ENCODE measurements around the gene CPN2. TPM values are rescaled to one million over a fixed set of nuclear protein-coding genes. Genes with fewer than 3 reads are reported as not detected.

The CPN2 gene
- not detected for total RNA-seq

GRCh38 chr3:194351080-194351672 is at the start of gene CPN2:
Gene CPN2, minus strand, starts transcription at chr3:194351328. Its CDS starts 8,626 bp downstream, at chr3:194342702.
- POLR2A ChIA-PET = no interaction called here
- CTCF ChIA-PET = no interaction called here

GRCh38 chr3:194399874-194400411 is 48.8 kb upstream of the CPN2 start:
- POLR2A ChIA-PET = no interaction called here
- CTCF ChIA-PET = interaction anchor here (1.2 kb wide), 1 partner anchor 63 kb away, joined by 3 read pairs; no protein-coding TSS in a partner anchor

GRCh38 chr3:194399166-194399565 is 48.0 kb upstream of the CPN2 start, which contains the start of gene GP5:
Gene GP5, minus strand, starts transcription at chr3:194399266. Its CDS starts 984 bp downstream, at chr3:194398282.
- ChIA-PET POLR2A (no interaction called here), CTCF (interaction anchor here (1.0 to 1.2 kb wide), 2 partner anchors 56 to 62 kb away, joined by 3 to 4 read pairs; no protein-coding TSS in a partner anchor)

DNA sequence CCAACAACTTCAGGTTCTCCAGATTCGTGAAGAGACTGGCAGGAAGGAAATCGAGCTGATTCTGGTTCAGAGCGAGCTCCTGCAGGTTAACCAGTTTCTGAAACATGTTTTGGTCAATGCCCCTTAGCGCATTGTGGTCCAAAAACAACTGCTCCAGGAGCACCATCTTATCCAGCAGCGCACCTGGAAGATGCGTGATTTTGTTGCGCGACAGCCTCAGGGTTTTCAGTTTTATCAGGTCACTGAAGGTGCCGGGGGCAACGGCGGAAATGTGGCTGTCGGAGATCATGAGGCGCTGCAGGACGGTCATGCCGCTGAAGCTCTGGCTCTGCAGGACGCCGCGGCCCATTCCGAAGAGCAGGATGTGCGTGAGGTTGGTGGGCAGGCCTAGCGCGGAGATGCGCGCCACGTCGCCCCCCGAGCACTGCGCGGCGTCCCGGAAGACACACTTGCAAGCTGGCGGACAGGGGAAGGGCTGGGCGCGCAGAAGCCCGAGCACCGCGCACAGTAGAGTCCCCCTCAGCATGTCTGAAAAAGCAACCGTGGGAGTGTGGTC is 46.7 kb upstream of the CPN2 start:
- ChIA-PET POLR2A (interaction anchor here (0.6 kb wide), 1 partner anchor 75 kb away, joined by 5 read pairs; no protein-coding TSS in a partner anchor), CTCF (interaction anchor here (0.5 to 1.3 kb wide), 3 partner anchors 54 to 168 kb away, joined by 3 to 4 read pairs (median 3); no protein-coding TSS in a partner anchor)

GRCh38 chr3:194396859-194397756 is 46.0 kb upstream of the CPN2 start:
- POLR2A ChIA-PET = interaction anchor here (0.6 kb wide), 2 partner anchors 75 to 1039 kb away, joined by 3 to 5 read pairs; no protein-coding TSS in a partner anchor
- CTCF ChIA-PET = interaction anchor here (0.5 to 1.3 kb wide), 5 partner anchors 53 to 198 kb away, joined by 3 to 4 read pairs (median 3); no protein-coding TSS in a partner anchor

DNA sequence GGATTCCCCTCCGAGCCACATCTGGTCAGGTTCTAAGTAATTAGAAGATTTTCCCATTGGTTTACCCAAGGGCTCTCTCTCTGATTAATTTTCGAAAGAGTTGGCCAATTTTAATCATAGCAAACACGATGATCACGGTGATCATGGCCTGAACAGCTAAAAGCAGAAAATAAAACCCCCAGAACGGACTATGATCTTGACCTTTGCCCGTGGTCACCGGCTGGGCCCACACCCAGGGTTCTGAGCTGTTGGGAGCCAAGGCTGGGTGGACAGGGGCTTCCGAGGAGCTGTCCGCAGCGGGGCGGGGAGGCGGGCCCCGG is 45.4 kb upstream of the CPN2 start:
- POLR2A ChIA-PET = interaction anchor here (0.6 to 0.7 kb wide), 2 partner anchors 368 to 1040 kb away, joined by 3 to 5 read pairs; no protein-coding TSS in a partner anchor
- CTCF ChIA-PET = interaction anchor here (0.7 to 1.0 kb wide), 4 partner anchors 9 to 81 kb away, joined by 3 to 4 read pairs (median 3); no protein-coding TSS in a partner anchor

- ChIA-PET CTCF (interaction anchor here (0.7 to 1.6 kb wide), 7 partner anchors 9 to 81 kb away, joined by 3 to 6 read pairs (median 3); no protein-coding TSS in a partner anchor), POLR2A (interaction anchor here (0.6 to 0.7 kb wide), 2 partner anchors 368 to 1040 kb away, joined by 3 to 5 read pairs; no protein-coding TSS in a partner anchor)
Measured at GRCh38 chr3:194395778-194396538, 44.8 kb upstream of the CPN2 start.

DNA sequence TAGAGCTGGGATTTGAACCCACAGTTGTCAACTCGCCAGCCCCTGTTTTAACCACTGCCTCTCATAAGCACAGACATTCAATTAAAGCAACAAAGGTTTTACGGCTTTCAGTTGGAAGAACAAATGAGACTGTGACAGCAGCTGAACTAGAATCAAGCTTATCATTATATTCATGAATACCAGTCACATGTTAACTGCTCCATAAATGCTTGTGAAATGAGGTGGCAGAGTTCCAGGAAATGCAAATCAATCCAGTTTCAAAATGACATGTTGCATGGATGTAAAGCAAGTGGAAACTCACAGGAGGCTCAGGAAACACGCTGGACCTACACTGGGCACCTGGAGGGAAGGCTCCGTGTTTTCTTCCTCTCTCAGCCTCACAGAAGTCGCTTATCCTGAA is 44.1 kb upstream of the CPN2 start:
- ChIA-PET CTCF (interaction anchor here (1.1 to 1.6 kb wide), 3 partner anchors 12 to 62 kb away, joined by 3 to 6 read pairs (median 3); no protein-coding TSS in a partner anchor), POLR2A (no interaction called here)

DNA sequence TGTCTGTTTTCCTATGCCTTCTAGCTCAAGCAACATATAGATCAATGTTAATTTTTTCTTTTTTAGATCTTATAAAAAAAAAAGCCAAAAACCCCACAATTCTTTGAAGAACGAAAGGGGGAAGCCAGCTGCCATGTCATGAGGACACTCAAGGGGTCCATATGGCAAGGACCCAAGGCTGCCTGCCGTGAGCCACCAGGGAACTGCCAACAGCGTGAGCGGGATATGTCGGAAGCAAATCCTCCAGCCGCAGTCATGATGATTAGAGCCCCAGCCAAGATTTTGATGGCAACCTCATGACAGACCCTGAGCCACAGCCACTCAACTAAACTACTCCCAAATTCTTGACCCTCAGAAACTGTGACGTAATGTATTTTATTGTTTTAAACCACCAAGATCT is 41.4 kb upstream of the CPN2 start:
- POLR2A ChIA-PET = no interaction called here
- CTCF ChIA-PET = no interaction called here

DNA sequence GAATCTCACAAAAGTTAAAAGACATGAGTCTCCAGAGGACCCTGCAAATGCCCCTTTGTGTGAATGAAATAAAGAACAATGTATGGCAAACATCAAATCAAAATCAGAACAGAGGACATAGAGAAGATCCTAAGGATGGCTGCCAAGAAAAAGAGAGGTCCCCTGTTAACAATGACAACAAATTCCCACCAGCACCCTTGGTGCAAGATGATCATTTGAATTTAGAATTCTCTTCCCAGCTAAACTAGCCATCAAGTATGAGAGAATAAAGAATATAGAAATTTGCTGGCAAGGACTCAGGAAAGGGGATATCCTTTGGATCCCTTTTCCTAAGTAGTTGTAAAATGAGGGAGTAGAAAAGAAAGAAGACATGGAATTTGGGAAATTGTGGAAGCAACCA is 39.7 kb upstream of the CPN2 start:
- POLR2A ChIA-PET = no interaction called here
- CTCF ChIA-PET = interaction anchor here (0.8 kb wide), 1 partner anchor 49 kb away, joined by 3 read pairs; no protein-coding TSS in a partner anchor

- POLR2A ChIA-PET = no interaction called here
- CTCF ChIA-PET = interaction anchor here (1.0 to 1.2 kb wide), 2 partner anchors 46 to 580 kb away, joined by 4 read pairs; no protein-coding TSS in a partner anchor
Measured at GRCh38 chr3:194389269-194389668, 38.1 kb upstream of the CPN2 start.

DNA sequence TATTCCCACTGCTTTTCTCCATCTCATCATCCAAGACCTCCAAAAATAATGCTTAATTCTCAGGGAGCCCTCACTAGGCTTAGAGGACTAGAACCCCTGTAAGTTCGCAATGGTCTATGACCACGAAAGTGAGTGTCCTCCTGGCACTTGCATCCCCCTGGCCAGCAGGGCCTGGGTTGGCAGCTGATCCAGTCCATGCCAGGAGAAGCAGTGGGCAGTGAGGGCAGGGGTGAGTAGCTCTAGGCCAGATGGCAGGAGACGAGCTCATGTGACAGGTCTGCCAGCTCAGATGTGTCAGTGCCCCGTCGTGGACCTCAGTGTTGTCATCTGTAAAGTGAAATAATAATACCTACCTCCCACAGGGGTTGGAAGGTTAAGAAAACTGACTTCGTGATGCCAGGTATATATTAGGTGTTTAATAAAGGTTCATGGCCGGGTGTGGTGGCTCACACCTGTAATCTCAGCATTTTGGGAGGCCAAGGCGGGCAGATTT is 36.8 kb upstream of the CPN2 start:
- ChIA-PET CTCF (no interaction called here), POLR2A (no interaction called here)

DNA sequence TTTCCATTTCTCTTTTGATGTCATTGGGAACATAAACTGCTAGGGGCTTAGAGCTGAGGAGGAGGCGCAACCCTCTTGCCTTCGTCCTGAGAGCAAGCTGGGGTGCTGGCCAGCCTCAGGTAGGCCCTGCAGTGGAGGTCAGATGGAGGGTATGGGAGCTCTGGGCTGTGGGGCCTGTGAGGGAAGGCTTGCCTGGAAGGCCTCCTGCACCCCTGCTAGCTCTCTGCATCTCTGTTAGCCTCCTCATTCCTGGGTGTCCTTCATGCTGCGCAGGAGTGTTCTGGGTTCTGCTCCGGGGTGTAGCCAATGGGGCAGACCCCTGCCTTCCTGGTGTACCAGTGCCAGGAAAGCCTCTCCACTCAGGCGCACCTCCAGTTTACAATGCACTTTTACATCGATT is 36.1 kb upstream of the CPN2 start:
- POLR2A ChIA-PET = no interaction called here
- CTCF ChIA-PET = no interaction called here

DNA sequence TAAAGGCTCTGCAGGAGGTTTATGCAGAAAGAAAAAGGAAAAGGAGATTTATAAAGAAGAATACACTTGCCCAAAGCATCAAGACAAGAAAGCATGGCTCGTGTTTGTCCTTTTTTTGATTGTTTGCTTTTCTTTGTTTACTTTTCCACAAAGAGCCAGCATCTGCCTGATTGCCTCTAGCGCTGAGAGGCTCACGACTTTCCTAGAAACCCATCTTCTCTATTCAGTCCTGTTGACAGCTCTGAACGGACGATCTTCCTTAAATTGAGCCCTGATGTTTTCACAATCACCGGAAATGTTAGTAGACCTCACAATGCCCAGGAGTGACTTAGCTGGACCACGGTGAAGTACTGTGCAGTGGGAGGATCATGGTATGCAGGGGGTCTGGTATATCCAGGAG is 35.5 kb upstream of the CPN2 start:
- ChIA-PET CTCF (no interaction called here), POLR2A (no interaction called here)

DNA sequence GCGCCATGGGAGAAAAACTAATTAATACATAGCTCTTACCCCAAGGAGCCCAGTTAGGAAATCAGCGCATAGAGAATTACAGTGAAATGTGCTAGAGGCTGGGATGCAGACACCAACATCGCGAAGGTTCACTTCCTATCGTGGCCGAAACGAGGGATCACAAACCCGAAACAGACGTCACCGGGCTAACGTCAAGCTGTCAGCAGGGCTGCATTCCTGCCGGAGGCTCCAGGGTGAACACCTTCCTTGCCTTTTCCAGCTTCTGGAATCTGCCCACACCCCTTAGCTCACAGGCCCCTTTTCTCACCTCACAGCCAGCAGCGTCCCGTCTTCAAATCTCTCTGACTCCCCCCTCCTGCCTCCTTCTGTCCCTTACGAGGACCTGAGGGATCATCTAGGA is 34.9 kb upstream of the CPN2 start:
- ChIA-PET POLR2A (no interaction called here), CTCF (interaction anchor here (0.8 kb wide), 1 partner anchor 21 kb away, joined by 3 read pairs; no protein-coding TSS in a partner anchor)

DNA sequence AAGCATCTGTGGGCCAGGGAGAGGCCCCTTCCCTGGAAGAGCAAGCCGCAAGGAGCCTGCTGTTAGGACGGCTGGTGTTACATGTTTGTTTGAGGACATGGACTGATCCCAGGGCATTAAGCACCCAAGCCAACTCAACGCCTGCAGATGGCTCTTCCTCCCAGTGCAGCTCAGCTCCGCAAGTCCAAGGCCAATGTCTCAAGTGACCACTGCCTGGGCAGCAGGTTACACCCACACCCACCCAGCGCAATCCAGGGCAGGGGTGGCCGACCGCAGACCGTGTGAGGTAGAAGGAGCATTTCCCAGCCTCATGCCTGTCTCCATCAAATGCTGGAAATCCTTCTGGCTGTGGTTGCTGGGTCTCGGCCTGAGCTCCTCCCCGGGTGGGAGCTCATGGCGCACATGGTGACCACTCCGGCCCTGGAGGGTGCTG is 33.5 kb upstream of the CPN2 start:
- CTCF ChIA-PET = no interaction called here
- POLR2A ChIA-PET = no interaction called here

DNA sequence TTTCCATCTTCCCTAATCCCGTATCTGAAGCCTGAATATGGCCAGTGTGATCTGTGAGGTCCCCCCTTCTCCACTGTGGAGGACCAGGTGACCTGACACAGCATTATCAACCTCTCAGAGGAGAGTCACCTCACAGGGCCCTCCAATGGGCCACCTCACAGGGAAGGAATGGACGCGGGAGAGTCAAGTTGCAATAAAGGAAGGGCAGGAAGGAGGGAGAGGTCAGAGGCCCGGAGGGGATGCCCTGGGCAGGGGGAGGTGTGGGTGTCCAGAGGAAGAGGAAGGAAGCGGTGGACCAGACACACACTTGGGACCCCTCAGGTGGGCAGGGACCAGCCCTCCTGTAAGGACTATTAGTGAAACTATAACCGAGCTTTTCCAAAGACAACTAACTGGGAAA is 33.0 kb upstream of the CPN2 start:
- POLR2A ChIA-PET = no interaction called here
- CTCF ChIA-PET = no interaction called here

DNA sequence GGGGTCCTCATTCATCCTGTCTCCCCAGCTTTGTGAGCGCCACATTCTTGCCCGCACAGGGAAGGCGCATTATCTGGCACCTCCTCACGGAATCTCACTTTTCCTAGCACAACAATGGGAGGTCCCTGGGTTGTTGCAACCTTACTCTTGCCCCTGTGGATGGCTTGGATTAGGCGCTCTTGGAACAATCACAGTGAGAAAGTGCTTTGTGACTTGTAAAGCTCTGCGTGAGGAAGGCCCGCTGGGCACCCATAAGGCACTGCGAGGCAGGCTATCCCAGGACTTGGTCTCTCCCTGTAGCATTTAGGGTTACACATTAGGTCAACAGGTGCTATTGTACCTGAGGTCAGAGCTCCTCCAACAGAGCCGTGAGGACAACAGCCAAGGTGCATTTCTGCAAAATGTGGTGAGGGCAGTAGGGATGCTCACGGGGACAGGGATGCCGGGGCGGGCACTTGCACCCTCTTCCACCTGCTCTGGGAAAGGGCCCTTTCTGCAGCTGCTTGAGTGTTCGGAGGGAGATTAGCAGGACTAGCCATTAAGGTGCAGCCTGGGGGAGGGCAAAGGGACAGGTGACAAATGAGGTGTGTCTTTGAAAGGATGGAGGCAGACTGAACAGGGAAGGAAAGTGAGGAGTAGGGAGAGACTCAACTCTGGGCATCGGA is 32.3 kb upstream of the CPN2 start:
- ChIA-PET CTCF (no interaction called here), POLR2A (interaction anchor here (0.6 kb wide), 1 partner anchor 426 kb away, joined by 5 read pairs; no protein-coding TSS in a partner anchor)
